Activated CD4-positive, alpha-beta T cell treated with anti-CD3 and anti-CD28 coated beads, Interleukin-2, amount 50 U/mL, for 1 hour (primary cell): ENCODE data around the gene SOST.

Source experiments
- DNase-seq: peaks from one replicate; pipeline ENCODE4 v3.0.0-alpha.2; 2020

Gene SOST

DNA sequence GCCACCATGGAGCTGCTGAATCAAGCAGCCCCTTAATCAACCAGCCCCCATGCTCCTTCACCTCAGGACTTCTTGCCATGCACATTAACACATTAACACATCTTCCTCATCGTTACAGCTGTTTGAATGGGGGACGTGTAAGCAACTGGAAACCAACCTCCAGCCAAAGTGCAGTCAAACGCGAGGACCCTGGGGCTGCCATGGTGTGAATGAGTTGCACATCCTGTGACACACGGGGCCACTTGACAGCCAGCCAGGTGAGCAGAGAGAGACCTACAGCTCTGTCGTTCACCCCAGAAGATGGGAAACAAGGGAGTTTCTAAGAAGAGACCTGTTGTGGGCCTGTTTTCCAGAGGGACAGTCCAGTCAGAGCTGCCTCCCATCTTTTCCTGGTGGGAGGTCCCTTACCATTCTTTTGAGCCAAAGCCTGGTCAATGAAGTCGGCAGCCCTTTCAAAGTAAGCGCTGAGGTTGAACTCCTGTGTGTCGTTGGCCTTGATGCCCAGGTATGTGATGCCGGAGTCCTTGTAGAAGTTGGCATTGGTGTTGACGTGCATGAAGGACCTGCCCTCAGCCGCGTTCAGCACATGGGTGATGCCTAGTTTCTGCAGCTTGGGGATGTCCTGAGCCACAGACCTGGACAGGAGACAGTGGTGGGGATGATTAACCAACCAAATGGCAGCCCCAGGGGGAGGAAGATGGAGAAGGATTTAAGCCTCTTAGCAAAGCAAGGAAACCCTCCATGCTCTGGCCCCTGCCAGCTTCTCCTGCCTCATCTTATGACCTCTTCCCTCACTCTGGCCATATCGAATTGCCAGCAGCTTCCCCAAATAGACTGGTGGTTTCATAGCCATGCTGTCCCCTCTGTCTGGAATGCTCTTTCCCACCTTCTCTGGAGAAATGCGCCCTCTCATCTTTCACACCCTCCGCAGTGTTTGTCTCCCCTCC, 16.0 kb upstream of the SOST start:
- no peak for DNase-seq

DNA sequence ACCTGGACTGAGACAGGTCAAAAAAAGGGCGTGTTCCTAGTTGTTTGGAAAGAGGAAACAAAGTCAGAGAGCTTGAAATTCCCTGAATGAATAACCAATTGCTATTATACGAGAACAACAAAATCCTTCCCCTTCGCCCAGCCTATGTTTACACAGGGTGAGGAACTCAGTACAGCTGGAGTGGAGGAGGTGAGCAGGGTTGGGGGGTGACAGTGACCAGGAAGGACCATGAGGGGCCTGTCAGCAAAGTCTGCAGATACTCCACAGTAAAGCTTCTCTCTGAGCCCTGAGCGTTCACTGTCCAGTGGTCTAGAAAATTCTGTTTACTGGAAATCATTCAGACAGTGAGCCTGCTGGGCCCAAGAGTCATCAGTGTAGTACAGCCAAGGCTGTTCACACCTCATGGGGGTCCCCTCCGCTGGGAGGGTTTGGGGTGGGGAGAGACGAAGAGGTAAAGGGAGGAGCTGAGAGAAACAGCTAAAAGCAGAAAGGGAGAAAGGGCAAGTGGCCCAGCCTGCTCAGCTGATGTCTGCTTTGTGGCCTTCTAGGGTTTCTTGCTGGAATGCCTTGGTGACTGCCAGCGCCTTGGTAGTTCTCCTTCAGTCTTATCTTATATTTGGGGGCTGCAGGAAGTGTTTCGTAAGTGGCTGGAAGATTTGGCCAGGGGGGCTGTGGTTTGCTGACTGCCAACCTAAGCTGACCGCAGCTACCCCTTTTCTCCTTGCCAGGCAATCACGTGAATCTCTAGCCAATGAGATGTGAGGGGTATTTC, 14.5 kb upstream of the SOST start:
- DNase-seq: no peak

DNA sequence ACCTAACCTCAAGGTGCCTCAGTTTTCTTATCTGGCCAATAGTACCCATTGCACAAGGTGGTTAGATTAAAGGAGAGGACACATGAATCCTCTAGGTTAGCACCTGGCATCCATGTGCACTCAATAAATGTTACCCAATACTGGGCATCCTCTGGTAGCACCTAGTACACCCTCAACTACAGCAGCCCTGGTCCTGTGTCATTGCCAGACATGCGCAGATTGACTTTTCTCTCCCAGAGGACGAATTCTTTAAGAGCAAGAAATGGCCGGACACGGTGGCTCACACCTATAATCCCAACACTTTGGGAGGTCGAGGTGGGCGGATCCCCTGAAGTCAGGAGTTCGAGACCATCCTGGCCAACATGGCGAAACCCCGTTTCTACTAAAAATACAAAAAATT, 12.9 kb upstream of the SOST start:
- no peak for DNase-seq

DNA sequence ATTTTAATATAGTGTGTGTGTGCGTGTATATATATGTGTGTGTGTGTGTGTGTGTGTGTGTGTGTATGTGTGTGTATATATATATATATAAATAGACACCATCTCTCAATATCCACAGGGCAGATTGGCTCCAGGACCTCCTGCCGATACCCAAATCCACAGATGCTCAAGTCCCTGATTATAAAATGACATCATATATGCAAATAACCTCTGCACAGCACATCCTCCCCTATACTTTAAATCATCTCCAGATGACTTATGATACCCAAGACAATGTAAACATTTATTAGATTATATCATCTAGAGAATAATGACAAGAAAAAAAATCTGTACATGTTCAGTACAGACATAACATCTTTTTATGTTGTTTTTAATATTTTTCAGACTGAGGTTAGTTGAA, 12.4 kb upstream of the SOST start:
- no peak for DNase-seq

DNA sequence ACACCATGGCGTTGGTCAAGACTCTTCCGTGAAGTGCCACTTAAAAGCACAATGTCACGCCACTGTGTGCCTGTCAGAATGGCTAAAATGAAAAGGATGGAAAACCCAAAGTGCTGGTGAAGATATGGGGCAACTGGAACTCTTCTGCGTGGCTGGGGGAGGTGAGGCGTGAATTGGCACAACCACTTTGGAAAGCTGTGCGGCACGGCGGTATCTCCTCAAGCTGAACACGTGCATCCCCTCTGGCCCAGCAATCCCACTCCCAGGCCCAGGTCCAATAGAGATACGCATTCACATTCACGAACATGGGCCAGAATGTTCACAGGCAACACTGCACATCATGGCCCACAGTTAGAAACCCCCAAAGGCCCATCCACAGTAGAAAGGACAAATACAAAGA, 11.3 kb upstream of the SOST start:
- DNase-seq: no peak

DNA sequence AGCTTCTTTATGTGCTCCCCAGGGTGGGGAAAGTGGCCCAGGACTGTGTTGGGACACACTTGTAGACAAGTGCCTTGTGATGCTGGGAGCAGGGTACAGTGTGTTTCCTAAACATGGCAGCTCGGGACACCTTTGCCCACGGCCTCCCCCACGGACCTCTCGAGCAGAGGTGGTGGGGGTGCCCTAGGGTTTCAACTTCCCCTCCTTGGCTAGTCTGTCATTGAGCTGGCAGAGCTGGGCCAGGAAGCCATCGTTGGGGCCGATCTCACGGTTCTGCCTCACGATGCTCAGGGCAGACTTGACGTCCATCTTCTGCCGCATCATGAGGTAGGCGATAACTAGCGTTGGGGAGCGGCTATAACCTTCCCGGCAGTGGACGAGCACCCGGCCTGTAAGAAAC, 10.8 kb upstream of the SOST start:
- DNase-seq: no peak

DNA sequence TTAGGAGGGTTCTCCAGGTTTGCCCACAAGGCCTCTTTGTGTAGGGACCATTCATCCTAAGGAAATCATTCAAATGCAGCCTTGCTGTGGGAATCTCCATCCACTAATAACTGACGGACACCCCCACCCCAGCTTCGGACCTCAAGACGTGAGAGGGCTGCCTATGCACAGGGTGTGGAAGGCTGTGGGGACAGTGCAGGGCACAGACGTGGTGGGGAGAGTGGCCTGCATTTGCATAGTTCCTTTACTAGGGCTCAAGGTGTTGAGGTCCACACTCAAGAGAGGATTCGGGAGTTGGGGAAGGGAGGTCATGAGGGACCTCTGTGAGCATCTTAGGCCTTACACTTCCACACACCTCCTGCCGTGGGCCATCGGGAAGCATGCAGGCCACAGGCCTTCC, 10.4 kb upstream of the SOST start:
- DNase-seq: no peak

DNA sequence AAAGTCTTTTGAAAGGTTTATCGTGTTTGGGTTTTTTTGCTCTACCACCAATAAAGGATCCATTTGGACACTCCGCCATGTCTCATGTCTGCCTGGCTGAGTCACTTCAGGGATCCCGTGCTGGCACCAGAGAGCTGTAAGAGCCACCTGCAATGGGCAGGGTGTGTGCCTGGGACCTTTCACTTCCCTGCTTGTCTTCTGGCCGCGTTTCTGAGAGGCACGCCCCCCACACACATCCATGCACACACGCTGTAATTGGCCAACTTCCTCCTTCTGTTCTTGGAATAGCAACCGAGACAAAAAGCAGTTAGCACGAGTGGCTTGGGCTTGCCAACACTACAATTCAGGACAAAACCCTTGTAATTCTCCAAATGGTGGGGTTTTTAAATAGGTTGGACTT, 9.8 kb upstream of the SOST start:
- DNase-seq: no peak

DNA sequence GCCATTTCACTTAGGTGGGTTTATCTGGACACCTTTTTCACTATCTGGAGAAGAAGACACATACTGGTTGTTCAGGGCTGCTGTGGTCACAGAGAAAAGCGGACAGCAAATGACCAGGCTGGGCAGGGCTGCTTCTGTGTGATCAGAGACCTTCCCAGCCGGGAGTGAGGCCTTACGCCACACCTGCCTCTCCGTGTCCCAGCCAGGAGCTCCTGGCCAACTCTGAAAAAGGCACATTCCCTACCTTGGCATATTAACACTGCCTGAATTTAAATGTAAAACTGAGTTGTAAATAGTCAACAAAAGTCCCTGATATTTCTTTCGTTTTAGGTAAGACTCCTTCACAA, 9.1 kb upstream of the SOST start:
- no peak for DNase-seq

DNA sequence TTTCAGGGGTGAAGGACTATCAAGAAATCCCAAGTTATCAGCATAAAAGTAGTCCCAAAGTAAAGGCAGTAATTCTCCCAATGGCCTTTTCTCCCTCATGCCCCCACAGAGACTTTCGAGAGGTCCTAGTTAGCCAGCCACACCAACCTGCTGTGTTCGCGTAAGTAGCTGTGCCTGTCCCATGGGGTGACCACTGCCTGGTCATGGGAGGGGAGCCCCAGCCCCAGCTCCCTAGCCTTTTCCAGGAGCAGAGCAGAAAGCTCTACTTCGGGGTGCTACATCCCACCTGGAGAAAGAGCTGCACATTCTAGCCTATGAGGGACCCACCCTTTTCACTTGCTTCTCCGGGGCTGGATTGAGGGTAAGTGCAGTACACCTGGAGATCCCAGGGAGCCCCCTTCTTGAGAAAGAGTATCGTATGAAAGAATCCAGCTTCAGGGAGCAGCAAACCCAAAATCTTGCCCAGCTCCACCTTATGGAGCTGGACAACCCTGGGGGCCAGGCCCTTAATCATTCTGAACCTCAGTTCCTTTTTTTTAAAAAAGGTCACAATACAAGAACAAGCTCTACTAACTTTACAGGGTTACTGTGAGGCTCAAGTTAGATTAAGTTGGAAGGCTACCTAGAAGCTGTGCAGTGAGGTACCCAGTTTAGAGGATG, 8.6 kb upstream of the SOST start:
- DNase-seq: no peak

DNA sequence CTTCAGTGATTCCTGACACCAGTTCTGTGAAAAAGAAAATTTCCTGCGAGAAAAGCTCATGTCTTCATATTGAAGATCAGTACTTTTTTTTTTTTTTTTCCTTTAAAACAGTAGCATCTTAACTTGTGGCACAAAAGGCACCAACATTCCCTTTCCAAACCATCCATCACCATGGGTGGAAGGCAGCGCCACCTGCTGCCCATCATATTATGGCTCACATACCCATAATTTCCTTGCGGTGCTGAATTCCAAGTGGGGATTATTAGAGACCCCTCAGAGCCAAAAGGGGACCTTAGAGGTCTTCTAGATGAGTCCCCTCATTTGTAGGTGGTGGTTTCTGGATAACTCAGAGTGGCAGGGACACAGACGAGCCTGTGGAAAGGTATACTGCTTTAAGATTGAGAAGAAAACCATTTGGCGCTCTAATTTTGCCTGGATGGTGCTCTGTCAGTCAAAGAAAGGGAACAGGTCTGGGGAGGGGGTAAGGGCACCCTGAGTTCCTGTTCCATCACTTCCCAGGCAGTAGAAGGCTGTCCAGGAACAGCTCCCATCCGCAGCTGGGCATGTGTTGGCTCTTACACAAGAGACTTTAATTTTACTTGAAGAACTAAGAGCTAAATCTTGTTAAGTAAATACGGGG, 7.9 kb upstream of the SOST start:
- peak; percentile 58 for DNase-seq

DNA sequence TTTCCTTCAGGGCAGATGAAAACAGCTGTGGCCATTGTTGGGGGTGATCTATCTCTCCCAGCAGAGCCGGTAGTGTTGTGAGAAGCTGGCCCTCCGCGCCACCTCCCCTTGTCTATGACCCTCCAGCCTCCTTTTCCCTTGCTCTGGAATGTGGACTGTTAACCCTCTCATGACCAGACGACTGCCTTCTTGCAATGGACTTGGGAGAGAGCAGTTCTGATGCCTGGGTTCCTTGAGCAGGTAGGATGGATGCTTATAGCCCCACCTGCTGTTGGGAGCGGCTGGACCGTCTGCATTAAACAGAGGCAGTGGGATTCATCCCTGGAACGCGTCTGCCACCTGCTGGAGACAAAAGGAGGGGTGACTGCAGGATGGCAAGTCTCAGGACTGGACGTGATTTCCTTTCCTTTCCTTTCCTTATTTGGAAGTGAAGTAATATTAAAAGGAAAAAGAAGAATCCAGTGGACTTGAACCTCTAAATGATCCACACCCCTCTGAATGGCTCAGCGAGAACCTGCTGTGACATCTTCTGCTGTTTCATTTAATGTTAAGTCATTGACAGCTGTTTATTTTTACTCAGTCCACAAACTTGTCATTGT, 1.8 kb upstream of the SOST start:
- peak; percentile 91 for DNase-seq

DNA sequence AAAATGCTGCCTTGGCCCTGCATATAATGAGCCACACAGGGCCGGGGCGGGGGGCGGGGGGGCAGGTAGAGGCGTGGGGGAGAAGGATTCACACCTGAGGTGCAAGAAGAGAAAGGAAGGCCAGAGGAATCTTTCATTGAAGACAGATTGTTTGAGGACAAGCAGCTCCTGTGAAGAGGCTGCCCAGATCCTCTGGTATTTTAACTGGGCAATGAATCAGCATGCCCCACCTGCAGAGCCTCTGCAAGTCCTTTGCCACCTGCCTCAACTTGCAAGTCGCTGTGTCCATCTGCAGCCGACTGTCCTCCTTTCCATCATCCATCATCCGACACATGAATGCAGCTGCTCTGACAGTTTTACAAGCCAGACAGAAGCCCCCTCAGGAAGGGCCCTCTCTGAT, 1.2 kb upstream of the SOST start:
- no peak for DNase-seq

DNA sequence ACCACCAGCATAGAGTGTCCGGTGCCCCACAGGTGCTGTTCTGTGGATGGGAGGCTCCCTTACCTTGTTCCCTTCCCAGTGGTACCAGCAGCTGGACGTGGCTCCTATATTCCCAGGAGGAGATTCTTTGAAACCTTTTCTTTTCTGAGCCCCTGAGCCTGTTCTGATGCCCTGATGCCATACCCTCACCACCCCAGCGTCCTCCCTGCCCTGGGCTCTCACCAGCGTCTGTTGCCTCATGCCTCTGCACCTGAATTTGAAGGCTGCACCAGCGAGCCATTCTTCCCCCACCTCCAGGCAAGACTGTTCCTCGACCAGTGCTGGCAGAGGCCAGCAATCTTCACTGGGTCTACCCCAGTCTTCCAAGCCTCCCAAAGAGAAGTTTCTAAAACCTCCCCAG, 505 bp downstream of the SOST start:
- DNase-seq: no peak

DNA sequence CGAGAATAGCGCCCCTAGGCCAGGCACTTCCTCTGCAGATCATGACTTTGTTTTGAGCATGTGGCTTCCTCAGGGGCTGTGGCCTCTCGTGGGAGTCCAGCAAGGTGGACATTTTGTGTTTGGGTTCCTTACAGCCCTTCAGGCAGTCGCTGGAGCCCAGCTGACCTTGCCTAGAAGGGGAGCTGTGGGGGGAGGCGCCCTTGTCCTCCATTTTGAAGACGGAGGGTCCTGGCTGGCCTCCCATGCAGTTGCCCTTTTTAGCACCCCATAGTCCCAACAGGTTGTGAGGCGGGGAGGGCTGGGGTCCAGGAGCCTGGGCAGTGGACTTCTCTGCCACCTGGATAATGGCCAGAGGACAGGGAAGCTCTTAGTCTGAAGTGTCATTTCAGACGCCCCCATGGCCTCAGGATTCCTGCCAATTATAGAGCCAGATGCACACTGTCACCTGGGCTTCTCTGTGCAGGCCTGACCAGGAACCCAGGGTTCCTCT, 1.4 kb downstream of the SOST start:
- no peak for DNase-seq

DNA sequence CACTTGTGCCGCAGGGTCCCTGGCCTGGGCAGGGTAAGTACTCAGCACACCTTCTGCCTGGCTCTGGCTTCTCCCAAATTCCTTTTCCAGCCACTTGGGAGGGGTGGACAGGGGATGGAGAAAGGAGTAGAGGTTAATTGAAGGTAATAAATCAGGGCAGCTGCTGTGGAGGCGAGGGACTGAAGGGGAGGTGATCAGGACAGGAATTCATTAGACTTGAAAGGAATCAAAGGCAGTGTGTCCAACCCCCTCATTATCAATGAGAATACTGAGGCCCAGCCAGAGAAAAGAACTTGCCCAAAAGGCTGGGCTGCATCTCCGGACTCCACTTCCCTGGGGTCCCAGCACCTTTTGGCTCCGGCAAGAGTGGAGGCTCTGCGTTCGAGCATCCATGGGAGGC, 2.4 kb downstream of the SOST start:
- DNase-seq: no peak

DNA sequence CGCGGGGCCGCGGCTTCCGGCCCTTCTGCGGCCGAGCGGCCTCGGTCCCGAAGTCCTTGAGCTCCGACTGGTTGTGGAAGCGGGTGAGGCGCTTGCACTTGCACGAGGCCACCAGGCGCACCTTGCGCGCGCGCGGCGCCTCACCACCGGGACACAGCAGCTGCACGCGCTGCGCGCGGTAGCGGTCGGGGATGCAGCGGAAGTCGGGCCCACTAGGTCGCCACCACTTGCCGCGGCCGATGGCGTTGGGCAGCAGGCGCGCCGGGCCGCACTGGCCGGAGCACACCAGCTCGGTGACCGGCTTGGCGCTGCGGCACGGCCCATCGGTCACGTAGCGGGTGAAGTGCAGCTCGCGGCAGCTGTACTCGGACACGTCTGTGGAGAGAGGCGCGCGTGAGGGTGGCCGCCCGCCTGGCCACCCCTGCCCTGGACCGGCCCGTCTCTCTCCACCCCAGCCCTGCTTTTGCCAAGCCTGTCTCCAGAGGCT, 3.2 kb downstream of the SOST start:
- no peak for DNase-seq

DNA sequence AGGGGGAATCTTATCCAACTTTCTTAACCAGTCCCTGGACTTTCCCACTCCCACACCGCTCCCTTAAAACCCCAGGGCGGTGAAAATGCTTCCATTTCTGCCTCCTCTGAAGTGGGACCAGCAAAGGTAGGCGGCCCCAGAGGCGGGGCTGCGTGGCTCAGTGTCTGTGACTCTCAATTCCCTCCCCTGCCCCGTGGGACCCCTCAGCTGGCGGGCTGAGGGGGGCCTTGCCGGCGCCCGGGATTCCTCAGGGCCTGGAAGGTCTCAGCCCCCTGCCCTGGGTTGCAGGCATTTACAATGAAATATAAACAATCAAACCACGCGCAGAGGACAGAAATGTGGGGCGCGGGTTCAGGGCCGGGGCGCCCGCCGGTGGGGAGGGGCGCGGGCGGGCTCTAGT, 3.6 kb downstream of the SOST start:
- DNase-seq: no peak

DNA sequence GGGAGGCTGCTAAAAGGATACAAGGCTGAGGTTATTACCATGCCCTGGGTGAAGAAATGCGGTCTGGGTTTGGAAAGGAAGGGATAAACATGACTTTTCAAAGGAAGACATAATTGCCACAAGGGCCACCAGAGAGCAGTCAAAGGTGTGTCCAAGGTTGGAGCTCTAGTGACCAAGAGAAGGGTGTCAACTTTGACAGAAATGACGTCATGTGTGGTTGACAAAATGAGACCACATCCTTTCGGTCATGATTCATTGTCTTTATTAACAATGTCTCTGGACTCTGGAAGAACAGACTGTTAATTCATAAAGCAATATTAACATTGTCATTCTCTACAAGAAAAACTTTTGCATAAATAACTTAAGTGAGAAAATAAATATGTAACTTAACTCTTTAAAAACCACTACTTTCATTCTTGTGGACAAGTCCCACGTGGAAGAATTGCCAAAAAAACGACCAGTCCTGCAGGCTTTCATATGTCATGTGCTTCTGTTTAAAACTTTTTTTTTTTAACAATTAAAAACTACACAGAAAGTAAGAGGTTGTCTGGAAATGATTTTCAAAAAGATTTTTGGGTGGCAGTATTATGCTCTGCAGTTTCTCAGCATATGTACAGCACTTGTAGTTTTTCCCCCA, 5.0 kb downstream of the SOST start:
- no peak for DNase-seq

DNA sequence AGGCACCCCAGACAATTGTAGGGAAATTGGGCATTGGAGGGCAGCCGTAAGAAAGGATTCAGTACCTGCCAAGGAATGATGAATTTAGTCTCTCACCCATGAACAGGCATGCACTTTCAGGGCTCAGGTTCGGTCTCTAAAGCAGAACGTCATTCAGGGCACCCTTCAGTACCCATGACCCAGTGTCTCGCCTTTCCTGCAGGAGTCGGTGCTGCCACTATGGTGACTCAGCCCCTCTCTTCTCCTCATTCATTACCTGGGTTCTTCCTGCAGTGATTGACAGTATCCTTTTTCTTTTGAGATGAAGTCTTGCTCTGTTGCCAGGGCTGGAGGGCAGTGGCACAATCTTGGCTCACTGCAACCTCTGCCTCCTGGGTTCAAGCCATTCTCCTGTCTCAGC, 8.4 kb downstream of the SOST start:
- no peak for DNase-seq

DNA sequence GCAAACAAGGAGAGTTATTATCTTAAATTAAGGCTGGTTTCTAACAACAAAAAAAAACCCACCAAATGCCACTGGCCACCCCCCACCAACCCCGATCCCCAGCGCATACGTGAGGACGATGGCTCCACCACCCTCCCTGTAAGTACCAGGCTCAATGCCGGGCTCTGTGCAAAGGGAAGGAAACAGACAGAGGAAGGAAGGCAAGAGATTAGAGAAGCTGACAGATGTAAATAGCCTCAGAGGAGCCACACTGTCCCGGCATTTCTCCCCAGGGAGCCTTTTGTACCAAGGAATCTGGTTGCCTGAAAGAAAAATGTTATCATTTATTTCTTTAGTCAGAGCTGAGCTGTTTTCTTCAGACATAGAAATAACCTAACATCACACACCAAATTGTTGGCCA, 13.1 kb downstream of the SOST start:
- DNase-seq: no peak

DNA sequence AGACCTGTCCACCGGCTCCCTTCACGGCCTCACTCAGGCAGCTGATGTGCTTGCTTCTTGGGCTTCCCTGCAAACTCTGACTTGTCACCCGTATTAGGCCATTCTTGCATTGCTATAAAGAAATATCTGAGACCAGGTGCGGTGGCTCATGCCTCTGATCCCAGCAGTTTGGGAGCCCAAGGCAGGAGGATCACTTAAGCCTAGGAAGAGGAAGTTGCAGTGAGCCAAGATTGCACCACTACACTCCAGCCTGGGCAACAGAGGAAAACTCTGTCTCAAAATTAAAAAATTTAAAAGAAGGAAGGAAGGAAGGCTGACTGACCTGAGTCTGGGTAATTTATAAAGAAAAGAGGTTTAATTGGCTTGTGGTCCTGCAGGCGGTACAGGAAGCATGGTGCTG, 17.0 kb downstream of the SOST start:
- no peak for DNase-seq
